ENCODE data around the gene LAPTM5.

- no peak for TF ChIP-seq CTCF (conservative IDR thresholded peaks at IDR 0.05; ENCODE audit: low read depth, low read length)
- TF ChIP-seq EZH2 (IDR thresholded peaks at IDR 0.05; ENCODE audit: low read length, unreplicated experiment), result no peak
These were observed 28.1 kb upstream of the LAPTM5 start for GRCh38 chr1:30785714-30786113.

Data from PC-3 (cell line).